CD4-positive, alpha-beta memory T cell (primary cell): ENCODE data around the gene ERC1. TPM values are rescaled to one million over a fixed set of nuclear protein-coding genes. Genes with fewer than 3 reads are reported as not detected.

ENCODE experiments used
- CTCF ChIA-PET: fragments of 350-600 bp; sonication (Branson Sonifier 250); formaldehyde crosslinking; loops from one replicate; lab custom pipeline; 2021; ENCODE audit warnings: inconsistent platforms; ENCODE audit not compliant: partially characterized antibody; lab: Charles Lee
- POLR2A ChIA-PET: fragments of 350-600 bp; sonication (Branson Sonifier 250); formaldehyde crosslinking; loops from one replicate; lab custom pipeline; 2021; ENCODE audit not compliant: partially characterized antibody; lab: Charles Lee
- DNase-seq, 5 donors: peaks; one replicate each; pipeline versions ENCODE4 v3.0.0 to v3.0.0-alpha.2; 2020 to 2022; ENCODE audit warnings: mixed read lengths in 1 of 5
- H3K27ac ChIP-seq: one replicate; pipeline ENCODE4 v1.7.0; 2013; ENCODE audit warnings: low read depth, low read length
- H3K27me3 ChIP-seq: 2 replicates; pipeline ENCODE4 v1.7.0; 2013; ENCODE audit warnings: mild to moderate bottlenecking, low read length, moderate library complexity; ENCODE audit not compliant: insufficient read depth
- H3K36me3 ChIP-seq: 2 replicates; pipeline ENCODE4 v1.7.0; 2013; ENCODE audit warnings: mild to moderate bottlenecking, low read length, moderate library complexity; ENCODE audit not compliant: insufficient read depth
- H3K4me1 ChIP-seq: 2 replicates; pipeline ENCODE4 v1.7.0; 2013; ENCODE audit warnings: mild to moderate bottlenecking, low read length, moderate library complexity; ENCODE audit not compliant: insufficient read depth
- H3K4me3 ChIP-seq, 2 donors: one replicate each; pipeline ENCODE4 v1.7.0; 2013; ENCODE audit warnings: low read length in 2 of 2, mild to moderate bottlenecking in 1 of 2
- H3K9me3 ChIP-seq, 2 donors: one replicate each; pipeline ENCODE4 v1.7.0; 2013; ENCODE audit warnings: low read length in 2 of 2, control low read depth in 1 of 2; ENCODE audit not compliant: control insufficient read depth in 1 of 2
- H3K27ac Mint-ChIP-seq, 7 donors: one replicate each; pipeline ENCODE4 v1.8.0; 2020 to 2021; ENCODE audit warnings: mixed read lengths in 7 of 7, mild to moderate bottlenecking in 6 of 7, inconsistent platforms in 3 of 7, moderate library complexity in 3 of 7
- H3K27me3 Mint-ChIP-seq, 2 donors: one replicate each; pipeline ENCODE4 v1.8.0; 2020 to 2021; ENCODE audit warnings: mixed read lengths in 2 of 2
- H3K36me3 Mint-ChIP-seq, 2 donors: one replicate each; pipeline ENCODE4 v1.8.0; 2020 to 2021; ENCODE audit warnings: mixed read lengths in 2 of 2, inconsistent platforms in 1 of 2, mild to moderate bottlenecking in 1 of 2
- H3K4me1 Mint-ChIP-seq, 4 donors: one replicate each; pipeline ENCODE4 v1.8.0; 2020 to 2021; ENCODE audit warnings: mixed read lengths in 4 of 4, mild to moderate bottlenecking in 1 of 4
- H3K4me3 Mint-ChIP-seq, 8 donors: one replicate each; pipeline ENCODE4 v1.8.0; 2020 to 2021; ENCODE audit warnings: mixed read lengths in 8 of 8, mild to moderate bottlenecking in 7 of 8, moderate library complexity in 6 of 8, inconsistent platforms in 3 of 8
- H3K9me3 Mint-ChIP-seq, 8 donors: one replicate each; pipeline ENCODE4 v1.8.0; 2020 to 2021; ENCODE audit warnings: mixed read lengths in 8 of 8, mild to moderate bottlenecking in 5 of 8, inconsistent platforms in 3 of 8, moderate library complexity in 1 of 8
- intact Hi-C: fragments of 100-400 bp; cut with micrococcal nuclease; formaldehyde crosslinking; loops from one replicate; pipeline ENCODE4 v1.15.1; 2023
- polyA plus RNA-seq, 2 donors: library from polyadenylated mRNA; unstranded; fragments of 300-500 nt; fragmentation: Illumina TruSeq; gene quantifications; one replicate each; pipeline ENCODE4 v1.2.3, GENCODE V29; 2021
- total RNA-seq, 2 experiments: library from RNA; stranded (reverse); gene quantifications; one replicate each; pipeline ENCODE4 v1.2.3, GENCODE V29; 2021

ERC1 gene
- total and polyA plus RNA-seq, 4 experiments from 2014 or later: 4.0 to 41.7 (median 28.7) TPM

- Histone ChIP-seq H3K4me3 (no peak overlapping the region), H3K36me3 (no peaks in the 10 kb centered on the region), H3K27ac (no peak overlapping the region), H3K4me1 (no peaks in the 10 kb centered on the region), H3K27me3 (no peaks in the 10 kb centered on the region), H3K9me3 (no peaks in the 10 kb centered on the region)
- CTCF ChIA-PET: interaction anchor here (1.8 kb wide), 1 partner anchor 266 kb away, joined by 5 read pairs; no protein-coding TSS in a partner anchor
- H3K4me3 Mint-ChIP-seq: no peak overlapping the region
- intact Hi-C loops: no loop called here
- POLR2A ChIA-PET: no interaction called here
- no peaks in the 10 kb centered on the region for H3K27me3 Mint-ChIP-seq
- DNase-seq: no peak
- peaks cover 33% of the 10 kb centered on the region in 2 donors for H3K36me3 Mint-ChIP-seq
- H3K4me1 Mint-ChIP-seq: no peaks in the 10 kb centered on the region
- H3K9me3 Mint-ChIP-seq: peaks cover 0 to 3% (median 0%) of the 10 kb centered on the region in 8 donors
- H3K27ac Mint-ChIP-seq: no peak overlapping the region
Measured at GRCh38 chr12:1383758-1384157, 392.7 kb downstream of the ERC1 start.

DNA sequence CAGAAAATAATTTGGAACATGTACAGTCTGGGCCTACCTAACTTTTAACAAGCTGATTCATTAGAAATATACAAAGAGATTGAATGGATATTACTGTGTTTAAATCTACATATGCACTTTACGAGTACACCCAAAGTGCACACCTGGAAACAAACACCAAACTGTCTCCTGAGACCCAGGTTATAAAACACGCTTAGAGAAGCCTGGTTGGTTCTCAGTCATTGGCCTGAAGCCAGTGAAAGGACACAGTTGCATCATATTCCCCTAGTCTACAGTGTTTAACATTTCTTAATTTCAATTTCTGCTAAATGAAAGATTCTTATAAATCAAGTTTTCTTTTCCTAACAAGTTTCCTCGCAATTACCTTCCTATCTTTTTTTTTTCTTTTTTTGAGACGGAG lies 393.9 kb downstream of the ERC1 start:
- Histone ChIP-seq H3K9me3 (no peaks in the 10 kb centered on the region), H3K36me3 (no peaks in the 10 kb centered on the region), H3K27me3 (no peaks in the 10 kb centered on the region), H3K27ac (no peak overlapping the region), H3K4me1 (no peaks in the 10 kb centered on the region), H3K4me3 (no peak overlapping the region)
- Mint-ChIP-seq H3K4me3 (no peak overlapping the region), H3K4me1 (no peaks in the 10 kb centered on the region), H3K27ac (no peak overlapping the region), H3K36me3 (peaks cover 31 to 33% of the 10 kb centered on the region in 2 donors), H3K27me3 (no peaks in the 10 kb centered on the region), H3K9me3 (peaks cover 0 to 5% (median 0%) of the 10 kb centered on the region in 8 donors)
- ChIA-PET CTCF (interaction anchor here (1.8 kb wide), 1 partner anchor 267 kb away, joined by 5 read pairs; no protein-coding TSS in a partner anchor), POLR2A (no interaction called here)
- DNase-seq: no peak
- intact Hi-C loops: no loop called here

GRCh38 chr12:1391722-1392121 lies 400.7 kb downstream of the ERC1 start:
- H3K4me1 ChIP-seq: no peaks in the 10 kb centered on the region
- peak overlapping the region in 1 of 7 donors; percentile 16 for H3K27ac Mint-ChIP-seq
- H3K4me3 Mint-ChIP-seq: no peak overlapping the region
- H3K9me3 Mint-ChIP-seq: peaks cover 0 to 24% (median 15%) of the 10 kb centered on the region in 8 donors
- peaks cover 25 to 53% of the 10 kb centered on the region in 2 donors for H3K36me3 Mint-ChIP-seq
- no peaks in the 10 kb centered on the region for H3K27me3 Mint-ChIP-seq
- CTCF ChIA-PET: no interaction called here
- H3K36me3 ChIP-seq: no peaks in the 10 kb centered on the region
- no peak for DNase-seq
- H3K9me3 ChIP-seq: peaks cover 0 to 6% of the 10 kb centered on the region in 2 donors
- H3K4me3 ChIP-seq: no peak overlapping the region
- no peaks in the 10 kb centered on the region for H3K27me3 ChIP-seq
- H3K27ac ChIP-seq: no peak overlapping the region
- POLR2A ChIA-PET: no interaction called here
- intact Hi-C loops: no loop called here
- H3K4me1 Mint-ChIP-seq: no peaks in the 10 kb centered on the region

DNA sequence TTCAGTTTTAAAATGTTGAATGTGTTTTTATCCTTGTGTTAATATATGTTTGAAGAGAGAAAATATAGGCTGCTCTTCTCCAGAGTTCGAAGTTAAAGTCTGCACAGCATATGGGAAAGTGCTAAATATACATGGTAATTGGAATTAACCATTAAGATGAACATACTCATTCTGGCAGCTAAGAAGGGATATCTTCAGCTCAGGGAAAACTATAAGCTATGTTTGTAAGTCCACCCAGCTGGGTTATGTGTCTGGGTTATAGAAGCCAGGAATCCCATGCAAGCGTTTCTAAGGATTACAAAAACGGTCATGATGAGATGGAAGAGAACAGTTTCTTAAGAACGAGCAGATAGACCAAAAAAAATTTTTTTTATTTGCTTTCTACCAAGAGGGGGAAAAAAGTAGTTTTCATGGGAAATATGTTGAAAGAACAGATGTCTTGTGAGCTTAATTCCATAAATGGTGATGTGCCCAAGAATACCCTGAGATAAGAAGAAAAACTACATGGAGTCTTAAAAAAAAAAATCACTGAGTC lies 404.5 kb downstream of the ERC1 start:
- Mint-ChIP-seq H3K36me3 (peaks cover 8 to 35% of the 10 kb centered on the region in 2 donors), H3K9me3 (peaks cover 0 to 18% (median 15%) of the 10 kb centered on the region in 8 donors)
- CTCF ChIA-PET: no interaction called here

DNA sequence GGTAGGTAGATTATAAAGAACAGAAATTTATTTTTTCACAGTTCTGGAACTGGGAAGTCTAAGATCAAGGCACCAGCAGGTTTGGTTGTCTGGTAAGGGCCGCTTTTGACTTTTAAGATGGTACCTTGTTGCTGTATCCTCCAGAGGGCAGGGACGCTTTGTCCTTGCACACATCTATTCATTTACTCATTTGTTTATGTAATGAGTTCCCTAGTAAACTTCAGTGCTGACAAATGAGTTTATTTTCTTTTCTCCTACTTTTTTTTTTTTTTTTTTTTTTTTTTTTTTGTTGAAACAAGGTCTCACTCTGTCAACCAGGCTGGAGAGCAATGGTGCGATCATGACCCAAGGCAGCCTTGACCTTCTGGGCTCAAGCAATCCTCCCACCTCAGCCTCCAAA lies 407.6 kb downstream of the ERC1 start:
- DNase-seq: no peak
- no peak overlapping the region for H3K4me3 Mint-ChIP-seq
- Histone ChIP-seq H3K4me3 (no peak overlapping the region), H3K36me3 (no peaks in the 10 kb centered on the region), H3K9me3 (no peaks in the 10 kb centered on the region), H3K4me1 (no peaks in the 10 kb centered on the region), H3K27ac (no peak overlapping the region), H3K27me3 (no peaks in the 10 kb centered on the region)
- H3K4me1 Mint-ChIP-seq: no peaks in the 10 kb centered on the region
- peak overlapping the region in 1 of 7 donors; percentile 19 for H3K27ac Mint-ChIP-seq
- CTCF ChIA-PET: no interaction called here
- no peaks in the 10 kb centered on the region for H3K27me3 Mint-ChIP-seq
- H3K36me3 Mint-ChIP-seq: peaks cover 0 to 20% of the 10 kb centered on the region in 2 donors
- H3K9me3 Mint-ChIP-seq: no peaks in the 10 kb centered on the region
- intact Hi-C loops: no loop called here
- POLR2A ChIA-PET: no interaction called here

More for the DNA sequence above, 404.5 kb downstream of the ERC1 start:
- POLR2A ChIA-PET: no interaction called here
- H3K4me3 ChIP-seq: no peak overlapping the region
- no peaks in the 10 kb centered on the region for H3K4me1 ChIP-seq
- Mint-ChIP-seq H3K27me3 (no peaks in the 10 kb centered on the region), H3K4me3 (no peak overlapping the region), H3K27ac (no peak overlapping the region), H3K4me1 (no peaks in the 10 kb centered on the region)
- DNase-seq: no peak
- intact Hi-C loops: no loop called here
- H3K9me3 ChIP-seq: peaks cover 0 to 6% of the 10 kb centered on the region in 2 donors
- H3K27ac ChIP-seq: no peak overlapping the region
- no peaks in the 10 kb centered on the region for H3K27me3 ChIP-seq
- H3K36me3 ChIP-seq: no peaks in the 10 kb centered on the region

DNA sequence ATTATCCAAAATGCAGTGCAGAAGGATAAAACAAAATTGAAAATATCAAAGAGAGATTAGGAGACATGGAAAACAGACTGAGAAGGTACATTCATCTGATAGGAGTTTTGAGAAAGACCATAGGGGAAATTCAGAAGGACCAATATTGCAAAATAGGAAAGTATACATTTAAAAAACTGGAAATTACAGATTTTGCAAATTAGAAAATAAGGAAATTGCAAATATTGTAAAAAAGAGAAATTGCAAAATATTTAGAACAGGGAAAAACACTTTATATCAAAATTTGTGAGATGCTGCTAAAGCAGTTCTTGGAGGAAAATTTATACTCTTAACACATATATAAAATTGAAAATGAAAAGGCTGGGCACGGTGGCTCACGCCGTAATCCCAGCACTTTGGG lies 410.9 kb downstream of the ERC1 start:
- no peak for DNase-seq
- no peaks in the 10 kb centered on the region for H3K36me3 ChIP-seq
- CTCF ChIA-PET: no interaction called here
- Mint-ChIP-seq H3K27me3 (no peaks in the 10 kb centered on the region), H3K9me3 (no peaks in the 10 kb centered on the region), H3K36me3 (peaks cover 0 to 7% of the 10 kb centered on the region in 2 donors), H3K4me3 (no peak overlapping the region), H3K4me1 (no peaks in the 10 kb centered on the region), H3K27ac (no peak overlapping the region)
- intact Hi-C loops: no loop called here
- no peaks in the 10 kb centered on the region for H3K4me1 ChIP-seq
- no peak overlapping the region for H3K4me3 ChIP-seq
- H3K27ac ChIP-seq: no peak overlapping the region
- no peaks in the 10 kb centered on the region for H3K9me3 ChIP-seq
- no peaks in the 10 kb centered on the region for H3K27me3 ChIP-seq
- POLR2A ChIA-PET: no interaction called here

- Histone ChIP-seq H3K27ac (no peak overlapping the region), H3K27me3 (no peaks in the 10 kb centered on the region), H3K4me1 (no peaks in the 10 kb centered on the region), H3K9me3 (no peaks in the 10 kb centered on the region), H3K4me3 (no peak overlapping the region), H3K36me3 (peaks cover 1% of the 10 kb centered on the region)
- no peak overlapping the region for H3K27ac Mint-ChIP-seq
- no peak overlapping the region for H3K4me3 Mint-ChIP-seq
- intact Hi-C loops: no loop called here
- POLR2A ChIA-PET: no interaction called here
- H3K4me1 Mint-ChIP-seq: no peaks in the 10 kb centered on the region
- DNase-seq: no peak
- H3K36me3 Mint-ChIP-seq: peaks cover 4 to 5% of the 10 kb centered on the region in 2 donors
- no peaks in the 10 kb centered on the region for H3K9me3 Mint-ChIP-seq
- CTCF ChIA-PET: no interaction called here
- no peaks in the 10 kb centered on the region for H3K27me3 Mint-ChIP-seq
Measured at GRCh38 chr12:1403417-1403816, 412.4 kb downstream of the ERC1 start.
